KMS-11 (cell line): Measurements from ENCODE around the gene ZNF775.

Experiments
- H2AFZ ChIP-seq: fragments of 200-600 bp; sonication (generic); 2 replicates; pipeline ENCODE4 v1.6.1; 2016; ENCODE audit warnings: antibody characterized with exemption, mixed run types, low read depth
- H3K27ac ChIP-seq: fragments of 200-600 bp; sonication (generic); 2 replicates; pipeline ENCODE4 v1.6.1; 2016; ENCODE audit warnings: mild to moderate bottlenecking, mixed run types
- H3K27me3 ChIP-seq: fragments of 200-600 bp; sonication (generic); 2 replicates; pipeline ENCODE4 v1.6.1; 2017; ENCODE audit warnings: mild to moderate bottlenecking, low read depth, mixed run types, moderate library complexity; ENCODE audit not compliant: insufficient read depth
- H3K36me3 ChIP-seq: fragments of 200-600 bp; sonication (generic); 2 replicates; pipeline ENCODE4 v1.6.1; 2017; ENCODE audit warnings: mild to moderate bottlenecking, mixed run types; ENCODE audit not compliant: insufficient read depth
- H3K4me1 ChIP-seq: fragments of 200-600 bp; sonication (generic); 2 replicates; pipeline ENCODE4 v1.6.1; 2016; ENCODE audit warnings: mild to moderate bottlenecking, low read depth, mixed run types; ENCODE audit not compliant: poor library complexity, severe bottlenecking
- H3K4me2 ChIP-seq: fragments of 200-600 bp; sonication (generic); 2 replicates; pipeline ENCODE4 v1.7.0; 2016; ENCODE audit warnings: mild to moderate bottlenecking, mixed run types
- H3K4me3 ChIP-seq: fragments of 200-600 bp; sonication (generic); IDR thresholded peaks from 2 replicates; pipeline ENCODE4 v1.6.1; 2017; ENCODE audit warnings: low read depth, low read length, mixed read lengths; ENCODE audit not compliant: insufficient read depth
- H3K79me2 ChIP-seq: fragments of 200-600 bp; sonication (generic); 2 replicates; pipeline ENCODE4 v1.6.1; 2016; ENCODE audit warnings: low read depth, mixed run types; ENCODE audit not compliant: insufficient read depth
- H3K9ac ChIP-seq: fragments of 200-600 bp; sonication (generic); 2 replicates; pipeline ENCODE4 v1.6.1; 2016; ENCODE audit warnings: mild to moderate bottlenecking, mixed run types
- H4K20me1 ChIP-seq: fragments of 200-600 bp; sonication (generic); 2 replicates; pipeline ENCODE4 v1.6.1; 2016; ENCODE audit warnings: mild to moderate bottlenecking, mixed run types; ENCODE audit not compliant: insufficient read depth
- CTCF ChIP-seq: fragments of 200-600 bp; sonication (generic); conservative IDR thresholded peaks from 2 replicates; pipeline ENCODE4 v1.6.1; 2017; ENCODE audit warnings: low read depth, mild to moderate bottlenecking, antibody characterized with exemption, low read length, moderate library complexity, mixed read lengths

ZNF775 gene

GRCh38 chr7:150339409-150339809 is 39.7 kb upstream of the ZNF775 start:
- no peak overlapping the region for H3K4me3 ChIP-seq
- H3K27me3 ChIP-seq, result no peaks in the 10 kb centered on the region
- H4K20me1 ChIP-seq, result no peaks in the 10 kb centered on the region
- H3K36me3 ChIP-seq, result no peaks in the 10 kb centered on the region
- no peak overlapping the region for H3K9ac ChIP-seq
- no peak overlapping the region for H3K27ac ChIP-seq
- no peak overlapping the region for H2AFZ ChIP-seq
- H3K4me2 ChIP-seq, result no peak overlapping the region
- no peaks in the 10 kb centered on the region for H3K79me2 ChIP-seq
- no peaks in the 10 kb centered on the region for H3K4me1 ChIP-seq
- no peak for TF ChIP-seq CTCF

GRCh38 chr7:150340024-150340749 is 38.9 kb upstream of the ZNF775 start:
- H3K27me3 ChIP-seq, result no peaks in the 10 kb centered on the region
- no peak overlapping the region for H3K4me3 ChIP-seq
- no peak overlapping the region for H3K27ac ChIP-seq
- H3K4me1 ChIP-seq, result no peaks in the 10 kb centered on the region
- no peak for TF ChIP-seq CTCF
- no peak overlapping the region for H2AFZ ChIP-seq
- H3K9ac ChIP-seq, result no peak overlapping the region
- H4K20me1 ChIP-seq, result no peaks in the 10 kb centered on the region
- no peak overlapping the region for H3K4me2 ChIP-seq
- no peaks in the 10 kb centered on the region for H3K36me3 ChIP-seq
- H3K79me2 ChIP-seq, result no peaks in the 10 kb centered on the region

GRCh38 chr7:150340875-150341262 is 38.3 kb upstream of the ZNF775 start:
- Histone ChIP-seq H3K4me1 (no peaks in the 10 kb centered on the region), H3K9ac (no peak overlapping the region), H3K4me2 (no peak overlapping the region), H3K4me3 (no peak overlapping the region), H3K27me3 (no peaks in the 10 kb centered on the region), H3K79me2 (no peaks in the 10 kb centered on the region), H4K20me1 (no peaks in the 10 kb centered on the region), H3K27ac (no peak overlapping the region), H3K36me3 (no peaks in the 10 kb centered on the region), H2AFZ (no peak overlapping the region)
- TF ChIP-seq CTCF, result no peak

GRCh38 chr7:150341263-150342120 is 37.6 kb upstream of the ZNF775 start, which contains the start of gene RARRES2:
Gene RARRES2 (minus strand): TSS chr7:150341629. CDS start chr7:150340609, 1,020 bp downstream.
- Histone ChIP-seq H3K79me2 (no peaks in the 10 kb centered on the region), H3K27ac (no peak within 1 kb of the TSS), H3K4me1 (no peaks in the 10 kb centered on the region), H3K4me3 (no peak within 1 kb of the TSS), H3K36me3 (no peaks in the 10 kb centered on the region), H3K4me2 (no peak within 1 kb of the TSS), H2AFZ (no peak within 1 kb of the TSS), H3K27me3 (no peaks in the 10 kb centered on the region), H4K20me1 (no peaks in the 10 kb centered on the region), H3K9ac (no peak within 1 kb of the TSS)
- TF ChIP-seq CTCF, result no peak
